Colon (tissue), 2 donors: ENCODE measurements around the gene TLR9.
"Not testable (repeated sequence)": the region's sequence is repeated elsewhere in the genome, so short reads cannot be mapped to it uniquely, and the experiment has no call there.

ENCODE experiments used
- FAIRE-seq: peaks from 2 replicates; lab custom pipeline; 2012; peaks lifted over from hg19 to GRCh38; lab: Jason Lieb, UNC
- donor health status: control.
- donor health status: control.

TLR9 gene, protein sequence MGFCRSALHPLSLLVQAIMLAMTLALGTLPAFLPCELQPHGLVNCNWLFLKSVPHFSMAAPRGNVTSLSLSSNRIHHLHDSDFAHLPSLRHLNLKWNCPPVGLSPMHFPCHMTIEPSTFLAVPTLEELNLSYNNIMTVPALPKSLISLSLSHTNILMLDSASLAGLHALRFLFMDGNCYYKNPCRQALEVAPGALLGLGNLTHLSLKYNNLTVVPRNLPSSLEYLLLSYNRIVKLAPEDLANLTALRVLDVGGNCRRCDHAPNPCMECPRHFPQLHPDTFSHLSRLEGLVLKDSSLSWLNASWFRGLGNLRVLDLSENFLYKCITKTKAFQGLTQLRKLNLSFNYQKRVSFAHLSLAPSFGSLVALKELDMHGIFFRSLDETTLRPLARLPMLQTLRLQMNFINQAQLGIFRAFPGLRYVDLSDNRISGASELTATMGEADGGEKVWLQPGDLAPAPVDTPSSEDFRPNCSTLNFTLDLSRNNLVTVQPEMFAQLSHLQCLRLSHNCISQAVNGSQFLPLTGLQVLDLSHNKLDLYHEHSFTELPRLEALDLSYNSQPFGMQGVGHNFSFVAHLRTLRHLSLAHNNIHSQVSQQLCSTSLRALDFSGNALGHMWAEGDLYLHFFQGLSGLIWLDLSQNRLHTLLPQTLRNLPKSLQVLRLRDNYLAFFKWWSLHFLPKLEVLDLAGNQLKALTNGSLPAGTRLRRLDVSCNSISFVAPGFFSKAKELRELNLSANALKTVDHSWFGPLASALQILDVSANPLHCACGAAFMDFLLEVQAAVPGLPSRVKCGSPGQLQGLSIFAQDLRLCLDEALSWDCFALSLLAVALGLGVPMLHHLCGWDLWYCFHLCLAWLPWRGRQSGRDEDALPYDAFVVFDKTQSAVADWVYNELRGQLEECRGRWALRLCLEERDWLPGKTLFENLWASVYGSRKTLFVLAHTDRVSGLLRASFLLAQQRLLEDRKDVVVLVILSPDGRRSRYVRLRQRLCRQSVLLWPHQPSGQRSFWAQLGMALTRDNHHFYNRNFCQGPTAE

DNA sequence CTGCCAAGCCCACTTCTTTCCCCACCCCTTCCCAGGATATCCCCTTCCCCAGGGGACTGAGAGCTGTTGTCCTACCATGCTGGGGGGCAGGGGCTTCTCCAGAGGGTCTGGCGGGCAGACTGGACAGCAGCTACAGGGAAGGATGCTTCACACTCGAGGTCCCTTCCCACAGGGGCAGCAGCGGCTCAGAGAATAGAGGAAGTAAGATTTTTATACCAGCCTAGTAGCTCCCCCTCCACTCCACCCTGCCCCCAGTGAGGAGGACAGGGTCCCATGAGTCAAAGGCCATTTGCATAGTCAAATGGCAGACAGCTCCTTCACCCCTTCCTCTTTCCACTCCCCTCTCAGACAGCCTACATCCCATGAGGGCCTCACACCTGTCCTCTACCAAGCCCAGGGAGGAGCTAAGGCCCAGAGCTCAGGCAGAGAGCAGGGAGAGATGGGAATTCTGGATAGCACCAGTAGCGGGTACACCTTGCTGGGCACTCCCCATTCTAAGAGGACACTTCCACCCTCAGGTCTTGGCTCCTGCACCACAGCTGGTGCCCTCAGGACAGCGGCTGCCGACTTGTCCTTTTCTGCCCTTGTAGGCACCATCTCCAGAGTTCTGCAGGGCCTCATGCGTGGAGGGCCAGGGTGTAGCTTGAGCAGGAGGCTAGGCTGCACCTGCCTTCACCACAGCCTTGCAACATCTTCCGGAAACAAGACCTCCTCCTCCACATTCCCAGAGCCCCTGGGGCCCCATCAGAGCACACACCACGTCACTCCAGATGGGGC is at the start of gene TLR9:
TLR9 (minus strand) TSS at position 194 of the 777 bp plus-strand sequence; CDS start at position 78, 116 bp downstream.
- FAIRE-seq = no peak

DNA sequence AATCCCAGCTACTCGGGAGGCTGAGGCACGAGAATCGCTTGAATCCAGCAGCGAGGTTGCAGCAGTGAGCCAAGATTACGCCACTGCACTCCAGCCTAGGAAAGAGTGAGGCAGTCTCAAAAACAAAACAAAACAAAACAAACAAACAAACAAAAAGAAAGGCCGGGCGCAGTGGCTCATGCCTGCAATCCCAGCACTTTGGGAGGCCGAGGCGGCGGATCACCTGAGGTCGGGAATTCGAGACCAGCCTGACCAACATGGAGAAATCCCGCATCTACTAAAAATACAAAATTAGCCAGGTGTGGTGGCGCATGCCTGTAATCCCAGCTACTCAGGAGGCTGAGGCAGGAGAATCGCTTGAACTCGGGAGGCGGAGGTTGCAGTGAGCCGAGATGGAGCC is 49.3 kb upstream of the TLR9 start:
- FAIRE-seq = not testable (repeated sequence)

DNA sequence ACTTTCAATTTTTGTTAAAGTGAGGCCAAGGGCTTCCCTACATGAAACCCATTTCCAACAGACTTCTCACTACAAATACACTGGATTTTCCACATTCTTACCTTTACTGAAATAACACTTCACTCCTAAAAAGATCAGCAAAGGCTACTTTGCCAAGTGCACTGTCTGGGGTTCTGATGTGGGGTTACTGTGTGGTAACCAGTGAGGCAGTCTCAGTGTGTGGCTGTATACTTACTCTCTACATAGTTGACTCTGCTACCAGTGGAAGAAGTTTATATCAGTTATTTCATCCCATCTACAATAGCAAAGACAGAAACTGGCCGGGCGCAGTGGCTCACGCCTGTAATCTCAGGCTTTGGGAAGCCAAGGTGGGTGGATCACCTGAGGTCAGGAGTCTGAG is 47.4 kb upstream of the TLR9 start:
- FAIRE-seq = no peak

DNA sequence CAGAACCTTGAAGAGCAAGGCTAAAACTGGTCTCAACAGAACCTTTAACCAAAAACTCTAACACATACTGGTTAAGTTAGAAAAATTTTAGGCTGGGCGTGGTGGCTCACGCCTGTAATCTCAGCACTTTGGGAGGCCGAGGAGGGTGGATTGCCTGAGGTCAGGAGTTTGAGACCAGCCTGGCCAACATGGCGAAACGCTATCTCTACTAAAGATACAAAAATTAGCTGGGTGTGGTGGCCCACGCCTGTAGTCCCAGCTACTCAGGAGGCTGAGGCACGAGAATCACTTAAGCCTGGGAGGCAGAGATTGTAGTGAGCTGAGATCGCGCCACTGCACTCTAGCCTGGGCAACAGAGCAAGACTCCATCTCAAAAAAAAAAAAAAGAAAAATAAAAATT is 46.7 kb upstream of the TLR9 start:
- FAIRE-seq = not testable (repeated sequence)

DNA sequence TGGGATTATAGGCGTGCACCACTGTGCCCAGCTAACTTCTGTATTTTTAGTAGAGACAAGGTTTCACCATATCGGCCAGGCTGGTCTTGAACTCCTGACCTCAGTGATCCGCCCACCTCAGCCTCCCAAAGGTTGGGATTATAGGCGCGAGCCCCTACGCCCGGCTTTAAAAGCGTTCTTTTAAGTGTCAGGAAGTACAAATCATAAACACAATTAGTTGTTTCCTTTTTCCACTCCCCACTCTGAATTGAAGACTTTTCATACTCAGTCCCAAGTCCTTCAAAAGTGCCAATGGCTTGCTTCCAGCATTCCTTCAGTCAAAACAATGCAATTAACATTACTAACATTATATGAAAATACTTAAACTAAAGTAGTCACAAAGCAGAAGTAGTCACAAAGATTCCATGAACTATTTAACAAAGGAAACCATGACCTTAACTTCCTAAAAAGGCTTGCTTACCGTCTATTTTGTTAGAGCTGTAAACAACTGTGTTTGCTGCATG is 44.9 kb upstream of the TLR9 start:
- FAIRE-seq = no peak

DNA sequence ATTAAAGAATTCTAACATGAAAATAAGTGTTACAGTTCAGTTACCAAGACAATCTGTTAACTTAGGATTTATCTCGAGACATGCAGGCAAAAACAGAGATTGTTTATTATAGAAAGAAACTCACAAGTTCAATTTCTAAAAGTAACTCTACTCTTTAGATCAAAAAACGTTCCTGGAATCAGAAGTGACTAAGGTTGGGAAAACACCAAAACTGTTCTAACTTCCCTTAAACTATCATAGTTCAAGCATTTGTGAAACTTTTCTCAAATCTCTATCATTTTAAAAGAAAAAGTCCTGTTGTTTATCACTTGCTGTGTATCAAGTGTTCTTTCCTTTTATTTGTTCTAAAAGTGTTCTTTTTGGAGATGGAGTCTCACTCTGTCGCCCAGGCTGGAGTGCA is 44.3 kb upstream of the TLR9 start:
- FAIRE-seq = no peak

DNA sequence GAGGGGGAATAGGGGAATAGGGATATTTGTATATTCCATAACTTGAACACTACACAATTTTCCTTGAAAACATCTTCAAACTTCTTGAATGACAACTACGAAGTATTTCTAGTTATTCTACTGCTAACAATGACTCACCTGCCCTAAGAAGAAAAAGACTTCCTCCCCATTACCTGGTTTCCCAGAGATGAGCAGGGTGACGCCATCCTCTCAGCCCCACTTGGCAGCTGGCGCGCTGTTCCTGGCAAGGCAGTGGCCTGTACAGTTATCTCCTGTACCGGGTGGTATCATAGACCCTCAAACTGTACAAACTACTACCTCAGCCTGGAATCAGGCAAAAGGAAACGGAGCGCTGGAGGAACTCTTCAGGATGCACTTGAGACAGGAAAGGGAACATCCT is 42.6 kb upstream of the TLR9 start:
- FAIRE-seq = no peak

DNA sequence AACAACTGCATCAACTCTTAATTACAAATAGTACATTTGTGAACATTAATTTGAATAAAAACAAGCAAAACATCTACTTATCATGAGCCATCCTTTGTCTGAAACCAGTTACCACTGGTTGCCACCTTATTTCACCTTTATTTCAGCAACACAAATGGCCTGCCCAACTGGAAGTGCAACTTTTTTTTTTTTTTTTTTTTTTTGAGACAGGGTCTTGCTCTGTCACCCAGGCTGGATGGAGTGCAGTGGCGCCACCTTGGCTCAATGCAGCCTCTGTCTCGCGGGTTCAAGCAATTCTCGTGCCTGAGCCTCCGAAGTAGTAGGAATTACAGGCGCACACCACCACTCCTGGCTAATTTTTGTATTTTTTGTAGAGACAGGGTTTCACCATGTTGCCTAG is 39.9 kb upstream of the TLR9 start:
- no peak for FAIRE-seq

DNA sequence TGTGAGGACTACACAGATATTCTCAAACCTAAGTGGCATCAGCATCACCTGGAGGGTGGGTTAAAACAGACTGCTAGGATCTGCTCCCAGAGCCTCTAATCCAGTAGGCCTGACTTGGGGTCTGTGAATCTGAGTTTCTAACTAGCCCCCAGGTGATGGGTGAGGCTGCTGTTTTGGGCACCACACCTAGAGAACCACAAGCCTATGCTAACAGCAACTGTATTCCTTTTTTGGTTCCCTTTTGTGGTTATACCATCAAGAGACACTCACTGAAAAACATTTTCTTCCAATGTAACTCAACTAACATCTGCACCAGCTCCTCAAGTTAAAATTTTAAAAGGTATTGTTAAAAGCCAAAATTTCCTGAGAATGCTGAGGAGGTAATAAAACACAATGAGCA is 37.0 kb upstream of the TLR9 start:
- FAIRE-seq = no peak

DNA sequence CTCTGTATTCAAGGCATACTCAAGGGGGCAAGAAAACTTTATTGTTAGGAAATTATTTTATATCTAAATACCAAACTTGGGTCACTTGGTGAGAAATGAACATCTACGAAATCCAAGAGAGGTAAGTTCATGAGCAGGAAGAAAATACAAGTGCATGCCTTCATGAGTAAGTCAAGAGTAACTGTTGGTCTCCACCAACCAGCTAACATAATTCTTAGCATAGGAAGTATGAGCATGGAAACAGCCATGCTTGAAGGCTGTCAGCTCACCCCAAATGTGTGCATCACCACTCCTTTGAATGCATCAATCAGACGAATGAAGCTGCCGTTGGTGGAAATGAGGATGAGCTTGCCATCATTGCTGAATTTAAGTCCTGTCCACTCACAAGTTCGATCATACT is 34.0 kb upstream of the TLR9 start:
- FAIRE-seq = no peak

DNA sequence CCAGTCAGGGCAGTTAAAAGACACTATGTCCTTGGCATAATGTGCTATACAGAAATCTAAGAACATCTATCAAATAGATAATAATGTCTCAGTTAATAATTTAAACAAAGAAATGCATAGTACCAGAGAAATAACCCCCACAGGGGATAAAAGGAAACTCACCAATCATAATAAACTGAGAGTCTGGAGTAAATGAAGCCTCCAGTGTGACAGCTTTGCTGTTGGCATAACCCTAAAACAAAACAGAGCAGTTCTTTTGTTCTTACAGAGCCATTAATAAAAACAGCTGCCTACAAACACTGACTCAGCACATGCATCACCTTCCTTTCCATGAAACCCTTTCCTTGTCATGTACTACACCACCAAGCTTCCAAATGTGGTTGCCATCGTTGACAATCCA is 33.6 kb upstream of the TLR9 start:
- no peak for FAIRE-seq

DNA sequence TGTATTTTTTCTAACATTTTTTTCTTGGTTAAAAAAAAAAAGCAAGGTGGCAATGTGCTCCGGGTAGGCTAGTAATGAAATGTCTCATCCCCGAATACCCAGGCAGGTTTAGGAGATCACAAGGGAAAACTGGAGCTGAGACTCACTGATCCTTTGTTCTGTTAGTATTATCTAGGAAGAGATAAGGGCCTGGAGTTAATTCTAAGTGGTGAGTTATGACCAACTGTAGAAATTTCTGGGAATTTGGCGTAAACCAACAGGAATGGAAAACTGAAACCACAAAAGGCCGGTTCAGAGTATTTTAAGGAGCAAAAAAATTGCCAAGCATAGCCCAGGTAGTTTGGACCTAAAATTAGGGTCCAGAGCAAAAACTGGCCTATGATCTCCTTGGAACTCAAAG is 32.5 kb upstream of the TLR9 start:
- FAIRE-seq = no peak

DNA sequence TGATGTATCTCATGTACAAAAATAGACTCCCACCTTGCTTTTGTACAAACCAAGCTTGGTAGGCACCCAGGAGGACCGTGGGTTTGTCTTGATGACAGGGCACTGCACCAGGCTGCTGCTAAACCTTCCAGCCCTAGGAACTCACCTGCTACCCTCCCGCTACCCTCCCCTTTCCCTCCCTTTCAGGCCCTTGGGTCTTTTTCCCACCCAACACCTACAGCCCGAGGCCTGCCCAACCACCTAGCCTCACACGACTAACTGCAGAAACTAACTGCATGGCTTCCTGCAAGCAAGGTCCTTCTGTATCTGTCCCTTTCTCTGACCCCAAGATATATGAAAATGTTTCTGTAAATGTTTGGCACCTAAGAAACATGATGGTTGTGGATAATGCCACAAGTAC is 31.2 kb upstream of the TLR9 start:
- no peak for FAIRE-seq

DNA sequence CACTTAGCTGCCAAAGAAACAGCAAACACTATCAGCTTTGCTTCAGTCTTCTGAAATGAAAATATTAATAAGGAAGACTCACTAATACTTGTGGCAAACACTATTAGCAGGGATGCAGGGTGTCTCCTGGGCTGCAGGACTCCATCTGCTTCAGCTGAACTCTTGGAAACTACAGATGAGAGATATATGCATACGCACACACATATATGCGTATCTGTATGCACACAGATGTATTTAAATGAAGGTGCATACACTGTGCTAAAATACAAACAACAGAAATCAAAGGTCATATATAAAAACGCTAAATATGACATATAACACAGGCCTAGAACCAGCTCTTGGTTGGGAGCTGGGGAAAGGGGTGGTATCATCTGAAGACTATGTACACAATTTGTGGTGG is 30.7 kb upstream of the TLR9 start:
- no peak for FAIRE-seq

DNA sequence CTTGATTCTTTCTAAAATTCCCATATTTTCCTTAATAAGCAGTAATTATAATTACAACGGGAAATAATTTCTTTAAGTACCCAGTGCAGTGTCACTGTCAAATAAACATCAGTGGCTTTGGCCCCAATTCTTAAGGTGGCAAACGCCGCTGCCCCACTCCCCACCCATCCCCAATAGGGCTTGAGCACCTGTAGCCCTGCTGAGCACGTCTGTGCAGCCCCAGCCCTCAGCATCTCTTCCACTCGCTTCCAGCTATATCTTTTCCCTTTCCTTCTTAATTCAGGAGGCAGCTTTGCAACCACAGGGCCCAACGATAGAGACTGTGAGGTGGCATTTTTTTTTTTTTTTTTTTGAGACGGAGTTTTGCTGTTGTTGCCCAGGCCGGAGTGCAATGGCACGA is 29.2 kb upstream of the TLR9 start:
- no peak for FAIRE-seq

DNA sequence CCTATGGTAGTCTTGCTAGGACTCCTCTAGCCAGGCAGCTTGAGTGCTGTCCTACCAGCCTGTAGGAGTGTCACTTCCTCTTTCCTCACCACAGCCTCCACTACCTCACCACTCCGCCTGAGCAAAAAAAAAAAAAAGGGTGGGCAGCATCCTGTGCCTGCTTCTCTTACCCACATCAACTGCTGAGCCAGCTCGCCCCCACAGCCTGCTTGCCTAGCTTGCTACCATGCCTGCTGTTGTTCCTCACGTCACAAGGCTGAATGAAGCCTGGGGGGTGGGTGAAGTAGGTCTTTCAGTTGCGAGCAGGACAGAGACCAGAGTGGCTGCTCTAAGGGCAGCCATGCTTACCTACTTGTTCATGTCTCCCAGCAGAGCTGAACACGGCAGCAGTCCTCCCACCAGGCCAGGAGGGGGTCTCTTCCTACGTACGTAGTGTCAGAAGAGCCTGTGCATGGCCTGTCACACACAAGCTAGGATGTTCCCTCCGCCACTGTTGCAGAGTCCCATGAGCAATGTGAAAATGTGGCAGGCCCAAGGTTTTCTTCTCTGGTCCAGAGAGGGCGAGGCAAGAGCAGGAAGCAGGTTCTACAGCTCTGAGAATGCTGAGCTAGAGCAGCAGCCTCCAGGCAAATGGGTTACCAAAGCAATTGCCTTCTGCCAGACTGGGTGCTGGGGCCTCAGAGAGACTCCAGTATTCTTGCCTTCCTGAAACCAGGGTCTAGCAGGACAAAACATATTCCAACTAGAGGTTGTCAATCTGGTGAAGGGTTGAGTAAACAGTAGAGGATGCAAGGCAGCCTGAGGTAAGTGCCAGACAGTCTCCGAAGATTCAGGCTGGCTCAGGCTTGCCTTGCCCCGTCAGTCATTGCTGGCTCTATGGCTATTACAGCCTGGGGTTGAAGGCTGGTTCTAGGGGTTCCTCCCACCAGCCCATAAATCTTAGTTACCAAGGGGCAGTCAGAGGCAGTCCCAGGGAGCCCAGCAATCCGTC is 28.2 kb upstream of the TLR9 start:
- FAIRE-seq = no peak

DNA sequence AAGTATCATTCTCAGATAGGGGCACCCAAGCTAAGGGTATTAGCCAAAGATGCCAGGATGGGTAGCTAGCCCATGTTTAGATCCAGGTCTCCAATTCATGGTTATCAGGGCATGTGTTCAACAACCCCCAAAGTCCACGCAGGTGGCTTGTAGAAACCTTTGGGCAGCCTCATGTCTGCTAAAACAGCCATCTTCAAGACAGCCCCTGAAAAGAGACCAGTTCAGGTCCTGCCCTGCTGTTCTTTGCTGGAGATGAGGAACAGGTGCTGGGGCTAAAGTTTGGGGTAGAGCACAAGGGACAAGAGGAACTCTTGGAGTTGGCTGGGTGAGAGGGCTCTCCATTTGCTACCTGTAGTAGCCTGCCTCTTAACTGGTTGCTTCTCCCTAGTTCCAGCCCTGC is 24.7 kb upstream of the TLR9 start:
- no peak for FAIRE-seq

DNA sequence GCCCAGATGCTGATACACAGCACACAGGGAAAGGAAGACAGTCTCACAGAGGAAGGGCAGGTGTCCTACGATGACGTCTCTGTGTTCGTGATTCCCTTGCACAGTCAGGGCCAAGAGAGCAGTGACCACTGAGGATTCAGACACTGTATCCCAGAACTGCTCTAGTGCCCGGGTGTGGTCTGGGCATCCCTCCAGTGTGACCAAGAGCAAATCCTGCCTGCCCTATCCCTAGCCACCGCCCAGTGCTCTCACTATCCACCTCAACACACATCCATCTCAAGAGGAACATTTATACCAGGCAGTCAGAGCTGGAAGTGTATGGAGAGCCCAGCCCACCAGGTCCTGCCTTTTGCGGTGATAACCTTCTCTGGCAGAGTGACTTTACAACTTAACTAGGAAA is 24.2 kb upstream of the TLR9 start:
- FAIRE-seq = no peak

DNA sequence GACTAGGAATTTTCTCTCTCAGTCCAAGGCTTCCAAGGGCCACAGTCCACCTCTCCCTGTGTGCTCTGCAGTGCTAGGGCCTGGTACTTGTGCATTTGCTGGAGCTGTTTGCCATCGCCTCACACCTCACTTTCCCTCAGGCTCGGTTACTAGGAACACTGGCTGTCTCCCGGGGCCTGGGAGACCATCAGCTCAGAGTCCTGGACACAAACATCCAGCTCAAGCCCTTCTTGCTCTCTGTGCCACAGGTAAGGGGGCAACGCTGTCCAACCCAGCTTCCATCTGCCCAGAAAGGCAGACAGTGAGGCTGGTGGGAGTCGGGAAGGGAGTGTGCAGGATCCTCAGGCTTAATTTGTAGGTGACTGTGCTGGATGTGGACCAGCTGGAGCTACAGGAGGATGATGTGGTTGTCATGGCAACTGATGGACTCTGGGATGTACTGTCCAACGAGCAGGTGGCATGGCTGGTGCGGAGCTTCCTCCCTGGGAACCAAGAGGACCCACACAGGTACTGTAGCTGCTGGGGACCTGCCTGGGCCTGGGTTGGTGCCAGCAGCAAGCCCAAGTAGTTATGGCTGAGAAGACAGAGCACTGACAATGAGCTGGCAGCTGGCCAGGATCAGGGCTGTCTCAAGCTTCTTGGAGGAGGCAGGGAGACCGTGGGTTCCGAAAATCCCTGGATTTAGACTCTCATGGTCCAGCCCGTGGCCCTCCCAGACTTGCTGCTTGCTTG is 23.5 kb upstream of the TLR9 start:
- FAIRE-seq = no peak

DNA sequence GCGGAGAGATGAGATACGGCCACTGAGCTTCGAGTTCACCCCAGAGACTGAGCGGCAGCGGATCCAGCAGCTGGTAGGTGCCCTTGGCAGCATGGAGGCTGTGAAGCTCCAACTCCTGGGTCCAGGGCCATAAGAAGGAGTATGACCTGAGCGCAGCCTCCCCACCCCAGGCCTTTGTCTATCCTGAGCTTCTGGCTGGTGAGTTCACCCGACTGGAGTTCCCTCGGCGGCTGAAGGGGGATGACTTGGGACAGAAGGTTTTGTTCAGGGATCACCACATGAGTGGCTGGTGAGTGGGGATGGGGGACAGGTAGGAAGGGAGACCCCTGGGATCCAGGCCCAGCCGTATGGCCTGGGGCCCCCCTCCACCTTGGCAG is 22.7 kb upstream of the TLR9 start:
- FAIRE-seq = no peak
